ENCODE measurements around the gene FAM174B. TPM values are rescaled to one million over a fixed set of nuclear protein-coding genes. Genes with fewer than 3 reads are reported as not detected.

The FAM174B gene
- total and polyA plus RNA-seq, 2 donors (not counting 1 experiment from before 2014, with no cell fraction given) = 0.03 to 1.9 TPM

DNA sequence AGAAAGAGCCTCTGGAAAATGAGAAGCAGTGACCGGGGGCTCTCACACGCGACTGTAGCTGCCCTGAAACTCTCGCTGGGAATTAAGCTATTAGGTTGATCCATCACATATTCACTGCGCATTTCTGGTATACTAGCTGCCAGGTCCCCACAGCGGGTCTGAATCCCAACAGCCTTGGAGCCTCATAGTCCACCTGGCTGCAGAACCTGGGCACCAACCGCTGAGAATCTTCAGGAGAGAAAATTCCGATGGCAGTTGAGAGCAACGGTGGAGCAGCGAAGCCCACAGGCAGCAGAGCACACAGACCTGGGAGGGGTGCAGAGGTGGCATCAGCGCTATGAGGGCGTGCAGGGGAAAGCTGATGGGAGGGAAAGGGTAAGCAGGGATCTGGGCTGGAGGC, 75.1 kb downstream of the FAM174B start:
- Histone ChIP-seq H3K36me3 (replicated peaks in 1 of 2; ENCODE audit: control extremely low read depth in 1 of 2, control insufficient read depth in 1 of 2, extremely low read depth in 1 of 2, insufficient read depth in 2 of 2, low read length in 1 of 2) (no peaks in the 10 kb centered on the region), H3K27me3 (replicated peaks in 1 of 4; ENCODE audit: control extremely low read depth in 1 of 4, control insufficient read depth in 3 of 4, insufficient read depth in 4 of 4, low read length in 3 of 4) (no peaks in the 10 kb centered on the region), H3K4me2 (replicated peaks; ENCODE audit: low read depth, low read length, poor library complexity, severe bottlenecking) (no peak overlapping the region), H3K9me3 (ENCODE audit: control extremely low read depth in 1 of 3, control insufficient read depth in 2 of 3, insufficient read depth in 1 of 3, low read length in 2 of 3) (peaks cover 0 to 3% (median 0%) of the 10 kb centered on the region in 3 donors), H4K20me1 (ENCODE audit: control insufficient read depth, insufficient read depth, low read length, poor library complexity, severe bottlenecking) (no peaks in the 10 kb centered on the region), H3K79me2 (ENCODE audit: control insufficient read depth, insufficient read depth, low read length) (no peaks in the 10 kb centered on the region), H3K4me3 (ENCODE audit: control extremely low read depth in 1 of 5, extremely low read depth in 1 of 5, insufficient read depth in 1 of 5, low read depth in 2 of 5, low read length in 4 of 5) (no peak overlapping the region), H3K4me1 (ENCODE audit: control insufficient read depth in 2 of 2, insufficient read depth in 2 of 2, low read length in 2 of 2) (no peaks in the 10 kb centered on the region), H2AFZ (ENCODE audit: insufficient read depth, low read depth, low read length, poor library complexity, severe bottlenecking) (no peak overlapping the region), H3K9ac (ENCODE audit: low read length) (no peak overlapping the region), H3K27ac (ENCODE audit: low read length in 2 of 2) (no peak overlapping the region)
- 95% methylated on average over 12 of the region's 12 CpGs for WGBS (ENCODE audit: insufficient coverage)
- intact Hi-C loops (cut with micrococcal nuclease) = no loop called here
- Mint-ChIP-seq H3K9me3 (ENCODE audit: insufficient read depth) (no peaks in the 10 kb centered on the region), H3K27me3 (peaks cover 11% of the 10 kb centered on the region), H3K27ac (no peak overlapping the region), H3K4me1 (no peaks in the 10 kb centered on the region), H3K4me3 (no peak overlapping the region)
- TF ChIP-seq EZH2 (IDR thresholded peaks at IDR 0.05; ENCODE audit: borderline replicate concordance, insufficient read depth, low read depth, low read length, poor library complexity, severe bottlenecking) = no peak
- TF ChIP-seq, protein P1, sequence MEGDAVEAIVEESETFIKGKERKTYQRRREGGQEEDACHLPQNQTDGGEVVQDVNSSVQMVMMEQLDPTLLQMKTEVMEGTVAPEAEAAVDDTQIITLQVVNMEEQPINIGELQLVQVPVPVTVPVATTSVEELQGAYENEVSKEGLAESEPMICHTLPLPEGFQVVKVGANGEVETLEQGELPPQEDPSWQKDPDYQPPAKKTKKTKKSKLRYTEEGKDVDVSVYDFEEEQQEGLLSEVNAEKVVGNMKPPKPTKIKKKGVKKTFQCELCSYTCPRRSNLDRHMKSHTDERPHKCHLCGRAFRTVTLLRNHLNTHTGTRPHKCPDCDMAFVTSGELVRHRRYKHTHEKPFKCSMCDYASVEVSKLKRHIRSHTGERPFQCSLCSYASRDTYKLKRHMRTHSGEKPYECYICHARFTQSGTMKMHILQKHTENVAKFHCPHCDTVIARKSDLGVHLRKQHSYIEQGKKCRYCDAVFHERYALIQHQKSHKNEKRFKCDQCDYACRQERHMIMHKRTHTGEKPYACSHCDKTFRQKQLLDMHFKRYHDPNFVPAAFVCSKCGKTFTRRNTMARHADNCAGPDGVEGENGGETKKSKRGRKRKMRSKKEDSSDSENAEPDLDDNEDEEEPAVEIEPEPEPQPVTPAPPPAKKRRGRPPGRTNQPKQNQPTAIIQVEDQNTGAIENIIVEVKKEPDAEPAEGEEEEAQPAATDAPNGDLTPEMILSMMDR (IDR thresholded peaks at IDR 0.05) = no peak
- ChIA-PET CTCF (no interaction called here), POLR2A (no interaction called here)
- ATAC-seq (ENCODE audit: low read depth) (no peak), DNase-seq (no peak)

DNA sequence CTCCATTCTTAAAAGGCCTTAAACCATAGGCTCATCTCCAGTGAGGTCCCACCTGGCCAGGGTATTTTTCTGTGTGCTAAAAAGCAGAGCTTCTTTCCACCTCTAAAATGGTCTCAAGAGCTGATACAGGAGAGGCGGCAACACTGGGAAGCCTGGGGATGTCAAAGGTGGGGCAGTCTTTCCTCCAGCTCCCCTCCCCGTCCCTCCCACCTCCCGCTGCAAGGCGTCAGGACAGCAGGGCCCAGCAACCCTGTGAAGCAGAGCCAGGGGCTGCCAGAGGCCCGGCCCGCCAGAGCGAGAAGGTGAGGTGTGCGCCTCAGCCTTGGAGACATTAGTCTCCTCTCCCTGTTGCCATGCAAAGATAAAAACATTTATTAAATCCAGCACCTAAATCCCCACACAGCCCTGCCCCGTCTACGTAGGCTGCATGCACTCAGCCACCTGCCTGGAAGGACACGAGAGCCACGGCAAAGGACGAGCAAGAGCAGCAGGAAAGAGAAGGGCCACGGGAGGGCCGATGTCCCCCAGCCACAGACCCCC, 75.6 kb downstream of the FAM174B start:
- no peak overlapping the region for H3K27ac Mint-ChIP-seq
- H3K4me1 Mint-ChIP-seq = no peaks in the 10 kb centered on the region
- no peak overlapping the region for H3K9ac ChIP-seq (ENCODE audit: low read length)

More for the DNA sequence above, 75.6 kb downstream of the FAM174B start:
- no peaks in the 10 kb centered on the region for H3K36me3 ChIP-seq (replicated peaks in 1 of 2; ENCODE audit: control extremely low read depth in 1 of 2, control insufficient read depth in 1 of 2, extremely low read depth in 1 of 2, insufficient read depth in 2 of 2, low read length in 1 of 2)
- DNase-seq (no peak), ATAC-seq (ENCODE audit: low read depth) (no peak)
- no peak overlapping the region for H3K27ac ChIP-seq (ENCODE audit: low read length in 2 of 2)
- Mint-ChIP-seq H3K27me3 (peaks cover 7% of the 10 kb centered on the region), H3K4me3 (no peak overlapping the region), H3K9me3 (ENCODE audit: insufficient read depth) (no peaks in the 10 kb centered on the region)
- intact Hi-C loops (cut with micrococcal nuclease) = no loop called here
- H3K27me3 ChIP-seq (replicated peaks in 1 of 4; ENCODE audit: control extremely low read depth in 1 of 4, control insufficient read depth in 3 of 4, insufficient read depth in 4 of 4, low read length in 3 of 4) = no peaks in the 10 kb centered on the region
- CTCF ChIA-PET = no interaction called here
- WGBS (ENCODE audit: insufficient coverage) = 93% methylated on average over 14 of the region's 15 CpGs
- H3K4me1 ChIP-seq (ENCODE audit: control insufficient read depth in 2 of 2, insufficient read depth in 2 of 2, low read length in 2 of 2) = no peaks in the 10 kb centered on the region
- no peaks in the 10 kb centered on the region for H3K79me2 ChIP-seq (ENCODE audit: control insufficient read depth, insufficient read depth, low read length)
- no peak overlapping the region for H3K4me3 ChIP-seq (ENCODE audit: control extremely low read depth in 1 of 5, extremely low read depth in 1 of 5, insufficient read depth in 1 of 5, low read depth in 2 of 5, low read length in 4 of 5)
- TF ChIP-seq, protein P1 (IDR thresholded peaks at IDR 0.05) = no peak
- TF ChIP-seq EZH2 (IDR thresholded peaks at IDR 0.05; ENCODE audit: borderline replicate concordance, insufficient read depth, low read depth, low read length, poor library complexity, severe bottlenecking) = no peak
- H4K20me1 ChIP-seq (ENCODE audit: control insufficient read depth, insufficient read depth, low read length, poor library complexity, severe bottlenecking) = no peaks in the 10 kb centered on the region
- peaks cover 0 to 2% (median 0%) of the 10 kb centered on the region in 3 donors for H3K9me3 ChIP-seq (ENCODE audit: control extremely low read depth in 1 of 3, control insufficient read depth in 2 of 3, insufficient read depth in 1 of 3, low read length in 2 of 3)
- H2AFZ ChIP-seq (ENCODE audit: insufficient read depth, low read depth, low read length, poor library complexity, severe bottlenecking) = no peak overlapping the region
- POLR2A ChIA-PET = no interaction called here
- H3K4me2 ChIP-seq (replicated peaks; ENCODE audit: low read depth, low read length, poor library complexity, severe bottlenecking) = no peak overlapping the region
